Bone marrow (tissue), 2 donors: ENCODE data around the gene IFT25.
"Not testable (repeated sequence)": the region's sequence is repeated elsewhere in the genome, so short reads cannot be mapped to it uniquely, and the experiment has no call there.

Experiments used
- DNase-seq, 2 donors: peaks; one replicate each; lab custom pipeline; 2025; lab: John Stamatoyannopoulos, UW

IFT25 gene

DNA sequence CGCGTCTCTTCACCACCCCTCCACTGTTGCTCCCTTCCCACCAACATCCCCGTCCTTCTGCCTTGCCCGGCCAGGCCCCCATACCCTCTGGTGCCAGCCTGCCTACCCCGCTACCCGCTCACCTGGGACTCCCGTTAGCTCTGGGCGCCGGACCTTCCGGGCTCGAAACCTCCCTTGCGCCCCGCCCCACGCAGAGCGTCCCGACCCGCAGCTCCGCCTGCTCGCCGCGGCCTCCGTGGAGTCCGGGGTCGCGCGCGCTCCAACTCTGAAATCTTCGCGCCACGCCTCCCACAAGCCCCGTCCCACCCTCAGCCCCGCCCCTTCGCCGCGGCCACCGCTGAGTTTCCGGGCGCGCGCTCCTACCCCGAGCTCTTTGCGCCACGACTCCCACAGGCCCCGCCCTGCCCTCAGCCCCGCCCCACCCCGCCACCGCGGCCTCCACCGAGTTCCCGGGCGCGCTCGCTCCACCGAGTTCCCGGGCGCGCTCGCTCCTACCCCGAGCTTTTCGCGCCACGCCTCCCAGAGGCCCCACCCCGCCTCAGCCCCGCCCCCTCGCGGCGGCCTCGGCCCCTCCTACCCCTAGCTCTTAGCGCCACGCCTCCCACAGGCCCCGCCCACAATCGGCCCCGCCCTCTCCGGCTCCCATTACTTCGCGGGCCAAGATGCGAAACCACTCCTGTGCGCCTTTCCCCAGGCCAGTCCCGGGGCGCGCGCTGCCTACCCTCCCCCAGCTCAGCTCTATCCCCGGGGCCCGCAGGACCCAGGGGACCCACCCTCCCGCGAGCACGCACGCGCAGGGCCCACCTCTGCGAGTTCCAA, at the start of gene IFT25:
Gene IFT25, minus strand, starts transcription at position 267 of the 819 bp plus-strand sequence. CDS start 5,617 bp downstream, outside the sequence.
- DNase-seq: peak; percentile 96 to 98

DNA sequence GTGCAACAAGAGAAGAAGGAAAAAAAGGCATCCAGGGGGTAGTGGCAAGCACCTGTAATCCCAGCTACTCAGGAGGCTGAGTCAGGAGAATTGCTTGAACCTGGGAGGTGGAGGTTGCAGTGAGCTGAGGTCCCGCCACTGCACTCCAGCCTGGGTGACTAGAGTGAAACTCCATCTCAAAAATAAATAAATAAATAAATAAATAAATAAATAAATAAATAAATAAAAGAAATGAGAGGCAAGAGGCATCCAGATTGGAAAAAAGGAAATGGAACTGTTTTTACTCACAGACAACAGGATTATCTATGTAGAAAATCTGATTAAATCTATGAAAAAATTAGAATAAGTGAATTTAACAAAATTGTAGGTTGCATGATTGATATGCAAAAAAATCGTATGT, 49.0 kb upstream of the IFT25 start:
- DNase-seq: not testable (repeated sequence)

GRCh38 chr1:53992085-53992874, 46.8 kb upstream of the IFT25 start:
- no peak for DNase-seq

GRCh38 chr1:53987880-53988279, 42.4 kb upstream of the IFT25 start:
- DNase-seq: no peak

DNA sequence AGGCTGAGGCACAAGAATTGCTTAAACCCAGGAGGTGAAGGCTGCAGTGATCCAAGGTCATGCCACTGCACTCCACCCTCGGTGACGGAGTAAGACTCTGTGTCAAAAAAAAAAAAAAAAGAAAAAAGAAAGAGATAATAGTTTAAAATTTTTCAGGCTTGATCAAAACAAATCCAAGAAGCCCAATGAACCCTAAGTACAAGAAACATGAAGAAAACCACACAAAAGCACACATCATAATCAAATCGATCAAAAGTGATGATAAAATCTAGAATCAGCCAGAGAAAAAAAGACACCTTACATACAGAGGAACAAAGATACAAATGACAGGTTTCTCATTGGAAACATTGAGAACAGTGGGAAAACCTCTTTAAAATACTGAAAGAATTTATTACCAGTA, 41.0 kb upstream of the IFT25 start:
- no peak for DNase-seq

DNA sequence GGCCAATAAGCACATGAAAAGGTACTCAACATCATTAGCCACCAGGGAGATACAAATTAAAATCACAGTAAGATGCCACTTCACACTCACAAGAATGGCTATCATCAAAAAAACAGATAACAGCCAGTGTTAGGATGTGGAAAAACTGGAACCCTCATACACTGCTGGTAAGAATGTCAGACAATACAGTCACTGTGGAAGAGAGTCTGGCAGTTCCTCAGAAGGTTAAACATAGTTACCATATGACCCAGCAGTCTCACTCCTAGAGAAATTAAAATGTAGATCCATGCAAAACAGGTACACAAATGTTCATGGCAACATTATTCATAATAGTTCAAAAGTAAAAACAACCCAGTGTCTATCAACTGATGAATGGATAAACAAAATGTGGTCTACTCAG, 39.2 kb upstream of the IFT25 start:
- DNase-seq: no peak

GRCh38 chr1:53982763-53983104, 37.2 kb upstream of the IFT25 start:
- no peak for DNase-seq

DNA sequence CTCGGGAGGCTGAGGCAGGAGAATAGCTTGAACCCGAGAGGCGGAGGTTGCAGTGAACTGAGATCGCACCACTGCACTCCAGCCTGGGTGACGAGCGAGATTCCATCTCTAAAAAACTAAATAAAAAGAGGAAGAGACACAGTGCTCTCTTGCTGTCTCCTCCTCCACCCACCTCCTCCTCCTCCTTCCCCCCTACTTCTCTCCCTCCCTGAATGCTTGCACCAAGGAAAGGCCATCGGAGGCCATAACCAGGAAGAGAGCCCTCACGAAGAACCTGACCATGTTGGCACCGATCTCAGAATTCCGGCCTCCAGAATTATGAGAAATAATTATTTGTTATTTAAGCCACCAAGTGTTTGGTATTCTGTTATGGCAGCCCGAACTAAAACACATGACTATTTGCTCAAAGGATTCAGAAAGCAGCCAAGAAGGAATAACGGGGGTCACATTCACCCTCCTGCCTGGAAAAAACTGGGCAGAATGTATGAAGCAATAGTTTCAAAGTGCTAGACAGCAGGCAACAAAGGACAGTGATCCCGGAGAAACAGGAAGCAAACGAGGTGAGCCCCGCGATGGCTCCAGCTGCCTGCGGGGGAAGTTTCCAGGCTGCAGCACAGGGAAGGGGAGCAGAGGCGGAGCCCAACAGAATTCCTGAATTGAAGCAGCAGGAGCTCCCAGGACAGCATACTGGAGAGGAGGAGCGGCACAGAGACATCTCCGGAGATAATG, 36.7 kb upstream of the IFT25 start:
- peak in 1 of 2 donors; percentile 16 for DNase-seq

- no peak for DNase-seq
These were observed 35.7 kb upstream of the IFT25 start for GRCh38 chr1:53981220-53981619.

DNA sequence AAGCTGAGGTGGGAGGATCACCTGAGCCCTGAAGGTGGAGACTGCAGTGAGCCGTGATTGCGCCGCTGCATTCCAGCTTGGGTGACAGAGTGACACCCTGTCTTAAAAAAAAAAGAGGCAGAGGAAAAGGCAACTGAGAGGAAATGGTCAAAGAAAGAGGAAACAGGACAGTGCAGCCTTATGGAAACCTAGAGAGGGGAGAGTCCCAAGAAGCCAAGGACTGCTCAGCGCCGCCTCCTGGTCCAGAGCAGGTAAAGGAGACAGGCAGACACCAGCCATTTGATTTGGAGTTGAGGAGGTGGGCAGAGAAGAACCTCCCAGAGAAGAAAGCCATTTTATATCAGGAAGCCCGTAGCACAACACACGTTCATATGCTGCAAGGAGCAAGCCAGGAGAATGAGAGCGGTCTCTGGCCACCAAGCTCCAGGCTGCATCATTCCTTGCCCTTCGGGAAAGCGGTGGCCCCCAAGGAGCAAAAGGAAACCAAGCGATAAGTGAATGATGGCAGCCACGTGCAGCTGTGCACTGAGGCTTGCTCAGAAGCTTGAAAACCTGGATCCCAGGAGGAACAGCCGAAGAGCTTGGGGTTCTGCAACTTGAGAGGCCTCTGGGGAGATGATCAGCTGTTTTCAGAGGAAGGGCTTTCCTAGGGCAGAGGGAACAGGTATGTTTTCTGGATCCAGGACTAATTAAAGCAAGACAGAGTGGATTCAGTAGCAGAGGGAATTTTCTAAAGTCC, 34.4 kb upstream of the IFT25 start:
- no peak for DNase-seq

- no peak for DNase-seq
These were observed 30.4 kb upstream of the IFT25 start for GRCh38 chr1:53975861-53976260.

DNA sequence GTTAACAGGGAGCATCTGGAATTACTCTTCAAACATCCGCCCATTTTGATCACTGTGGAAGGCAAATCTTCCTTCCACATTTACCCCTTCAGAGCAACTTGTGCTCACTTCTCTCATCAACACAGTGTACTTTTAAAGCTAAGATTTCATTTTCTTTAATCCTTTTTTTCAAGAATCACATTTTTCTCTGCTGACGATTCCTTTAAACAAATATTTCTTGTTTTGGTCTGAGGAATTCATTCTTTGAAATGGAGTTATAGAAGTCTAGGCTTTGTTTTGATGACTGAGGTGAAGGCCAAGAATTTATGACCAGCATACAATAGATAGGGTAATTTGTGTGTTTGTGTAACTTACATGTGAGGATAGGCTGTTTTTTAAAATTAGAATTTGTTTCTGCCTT, 26.2 kb upstream of the IFT25 start:
- no peak for DNase-seq

- not testable (repeated sequence) for DNase-seq
These were observed 23.8 kb upstream of the IFT25 start for GRCh38 chr1:53969323-53969722.

DNA sequence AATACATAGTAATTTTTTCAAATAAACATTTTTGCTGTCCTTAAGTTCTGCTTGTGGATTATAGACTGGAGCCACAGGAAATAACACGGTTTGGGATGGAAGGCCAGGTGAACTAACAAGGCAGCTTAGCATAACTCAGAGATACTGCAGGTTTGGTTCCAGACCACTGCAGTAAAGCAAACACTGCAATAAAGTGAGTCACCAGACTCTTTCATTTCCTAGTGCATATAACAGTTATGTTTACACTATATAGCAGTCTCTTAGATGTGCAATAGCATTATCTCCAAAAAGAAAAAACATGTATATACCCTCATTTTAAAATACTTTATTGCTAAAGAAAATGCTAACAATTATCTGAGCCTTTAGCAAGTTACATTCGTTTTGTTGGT, 22.6 kb upstream of the IFT25 start:
- no peak for DNase-seq

DNA sequence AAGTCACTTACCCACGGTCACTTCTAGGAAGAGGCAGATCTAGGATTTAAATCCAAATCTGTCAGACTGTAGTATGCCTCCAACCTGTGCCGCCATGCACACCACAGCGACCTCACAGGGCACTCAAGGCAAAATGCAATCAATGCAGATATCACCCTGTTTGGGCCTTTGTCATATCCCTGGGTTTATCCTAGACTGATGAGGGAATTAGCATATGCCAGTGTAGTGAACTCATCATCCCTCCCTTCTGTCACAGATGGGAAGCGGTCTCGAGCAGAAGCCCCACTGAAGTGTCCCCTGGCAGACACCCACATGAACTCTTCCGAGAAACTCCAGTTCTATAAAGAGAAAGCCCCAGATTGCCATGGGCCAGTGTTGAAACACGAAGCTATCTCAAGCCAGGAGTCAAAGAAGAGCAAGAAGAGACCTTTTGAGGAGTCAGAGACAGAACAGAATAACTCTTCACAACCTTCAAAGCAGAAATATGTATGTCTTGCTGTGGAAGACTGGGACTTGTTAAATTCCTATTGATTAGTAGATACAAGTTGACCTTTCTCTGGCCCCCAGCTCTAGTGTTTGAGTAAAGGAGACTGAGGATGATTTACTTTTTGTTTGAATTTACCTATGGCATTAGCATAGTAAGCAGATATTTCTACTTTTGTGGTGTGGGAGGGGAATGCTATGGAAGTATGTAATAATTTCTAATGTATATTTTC, 22.1 kb upstream of the IFT25 start:
- DNase-seq: no peak

DNA sequence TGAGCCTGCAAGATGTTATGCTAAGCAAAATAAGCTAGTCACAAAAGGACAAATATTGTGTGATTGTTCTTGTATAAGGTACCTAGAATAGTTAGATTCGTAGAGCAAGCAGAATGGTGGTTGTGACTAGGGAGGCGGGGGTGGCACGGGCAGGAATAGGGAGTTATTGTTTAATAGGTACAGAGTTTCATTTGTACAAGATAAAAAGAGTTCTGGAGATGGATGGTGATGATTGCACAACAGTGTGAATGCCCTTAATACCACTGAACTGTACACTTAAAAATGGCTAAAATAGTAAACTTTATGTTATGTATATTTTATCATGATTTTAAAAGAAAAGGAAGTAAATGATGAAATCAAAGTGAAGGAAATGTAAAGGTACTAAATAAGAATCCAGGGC, 21.3 kb upstream of the IFT25 start:
- no peak for DNase-seq

GRCh38 chr1:53964109-53964508, 18.6 kb upstream of the IFT25 start:
- DNase-seq: no peak

- no peak for DNase-seq
These were observed 18.0 kb upstream of the IFT25 start for GRCh38 chr1:53963460-53963859.

GRCh38 chr1:53962395-53962794, 16.9 kb upstream of the IFT25 start:
- no peak for DNase-seq

DNA sequence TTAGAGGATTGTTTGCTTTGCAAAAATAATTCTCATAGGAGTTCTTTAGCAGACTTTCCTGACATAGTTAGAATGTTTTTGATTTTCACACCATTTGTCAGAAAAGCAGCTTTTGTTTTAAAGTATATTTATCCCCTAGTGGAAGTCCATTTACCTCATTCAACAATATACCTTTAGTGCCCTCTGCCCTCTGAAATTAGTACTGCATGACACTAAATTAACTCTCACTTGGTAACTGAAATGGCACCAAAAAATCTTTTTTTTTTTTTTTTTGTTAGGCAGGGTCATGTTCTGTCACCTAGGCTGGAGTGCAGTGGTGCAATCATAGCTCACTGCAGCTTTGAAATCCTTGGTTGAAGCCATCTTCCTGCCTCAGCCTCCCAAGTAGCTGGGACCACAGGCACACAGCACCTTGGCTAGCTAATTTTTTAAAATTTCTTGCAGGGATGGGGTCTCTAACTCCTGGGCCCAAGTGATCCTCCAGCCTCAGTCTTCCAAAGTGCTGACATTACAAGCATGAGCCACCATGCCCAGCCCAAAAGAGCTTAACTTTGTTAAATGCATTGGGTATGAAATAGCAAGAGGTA, 14.3 kb upstream of the IFT25 start:
- peak in 1 of 2 donors; percentile 34 for DNase-seq
